Measurements from ENCODE around the gene IGLL5.

Gene IGLL5

DNA sequence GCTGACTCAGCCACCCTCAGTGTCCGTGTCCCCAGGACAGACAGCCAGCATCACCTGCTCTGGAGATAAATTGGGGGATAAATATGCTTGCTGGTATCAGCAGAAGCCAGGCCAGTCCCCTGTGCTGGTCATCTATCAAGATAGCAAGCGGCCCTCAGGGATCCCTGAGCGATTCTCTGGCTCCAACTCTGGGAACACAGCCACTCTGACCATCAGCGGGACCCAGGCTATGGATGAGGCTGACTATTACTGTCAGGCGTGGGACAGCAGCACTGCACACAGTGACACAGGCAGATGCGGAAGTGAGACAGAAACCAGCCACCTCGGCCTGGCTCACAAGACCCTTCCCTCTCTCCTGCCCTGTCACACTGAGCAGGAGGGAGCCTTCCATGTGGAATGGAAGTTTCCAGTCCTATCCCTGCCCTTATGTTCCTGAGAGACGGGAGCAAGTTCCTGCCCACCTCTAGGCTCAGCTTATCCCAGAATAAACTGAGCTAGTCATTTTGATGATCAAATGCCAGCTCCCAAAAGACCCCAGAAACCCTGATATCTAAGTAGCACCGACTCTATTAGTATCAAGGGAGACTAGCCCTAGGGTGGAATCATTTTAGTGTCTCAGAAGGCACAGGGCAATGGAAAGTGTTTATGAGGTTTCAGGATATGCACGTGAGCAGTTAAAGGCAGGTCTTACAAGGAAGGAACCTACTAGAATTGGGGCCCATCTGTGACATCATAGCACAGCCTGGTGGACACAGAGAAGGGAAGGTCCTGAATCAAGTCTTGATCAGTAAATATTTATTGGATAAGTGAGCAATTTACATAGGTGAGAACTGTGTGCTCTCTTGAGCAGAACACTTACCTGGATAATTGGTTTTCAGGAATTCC is 6.3 kb upstream of the IGLL5 start:
- Histone ChIP-seq H3K9ac (ENCODE audit: low read depth, low read length) (no peak overlapping the region), H3K27me3 (ENCODE audit: control insufficient read depth, insufficient read depth, low read length) (peaks cover 22% of the 10 kb centered on the region), H3K36me3 (ENCODE audit: control insufficient read depth, insufficient read depth, low read length) (no peaks in the 10 kb centered on the region), H3K4me1 (ENCODE audit: control insufficient read depth, insufficient read depth, low read length) (no peaks in the 10 kb centered on the region), H3K9me3 (ENCODE audit: control insufficient read depth, insufficient read depth, low read length) (no peaks in the 10 kb centered on the region), H3K4me3 (ENCODE audit: low read depth, low read length) (no peak overlapping the region)

DNA sequence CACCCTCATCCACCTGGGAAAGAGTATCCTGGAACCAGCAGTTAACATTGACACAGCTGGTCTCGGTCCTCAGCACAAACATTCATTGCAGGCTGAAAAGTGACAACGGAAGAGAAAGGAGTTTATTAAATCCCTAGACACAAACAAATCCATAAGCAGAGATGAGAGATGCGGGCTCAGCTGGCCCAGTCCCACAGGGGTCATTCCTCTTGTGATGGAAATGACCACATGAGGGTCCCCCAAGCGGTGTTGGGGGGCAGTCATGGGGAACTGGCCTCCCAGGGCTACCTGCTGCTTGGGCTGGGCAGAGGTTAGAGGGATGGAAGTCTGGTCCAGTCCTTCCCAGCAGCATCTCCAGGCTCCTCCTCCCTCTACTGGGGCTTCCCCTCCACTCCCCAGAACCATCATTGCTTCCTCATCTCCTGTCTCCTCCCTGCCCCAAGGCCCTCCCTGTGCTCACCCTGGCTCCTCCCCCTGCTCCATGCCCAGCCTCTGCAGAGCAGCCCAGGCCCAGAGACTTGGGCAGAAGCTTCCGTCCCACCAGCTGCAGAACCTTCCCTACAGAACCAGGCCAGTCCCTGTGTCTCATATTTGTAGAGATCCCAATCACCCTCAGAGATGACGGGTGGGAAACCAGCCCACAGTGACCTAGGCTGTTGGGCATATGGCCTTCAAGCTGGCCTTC is 5.4 kb upstream of the IGLL5 start:
- Histone ChIP-seq H3K9ac (ENCODE audit: low read depth, low read length) (no peak overlapping the region), H3K4me3 (ENCODE audit: low read depth, low read length) (no peak overlapping the region), H3K36me3 (ENCODE audit: control insufficient read depth, insufficient read depth, low read length) (no peaks in the 10 kb centered on the region), H3K27me3 (ENCODE audit: control insufficient read depth, insufficient read depth, low read length) (peaks cover 30% of the 10 kb centered on the region), H3K9me3 (ENCODE audit: control insufficient read depth, insufficient read depth, low read length) (no peaks in the 10 kb centered on the region), H3K4me1 (ENCODE audit: control insufficient read depth, insufficient read depth, low read length) (no peaks in the 10 kb centered on the region)

GRCh38 chr22:22883090-22883727 is 4.4 kb upstream of the IGLL5 start:
- H3K9me3 ChIP-seq (ENCODE audit: control insufficient read depth, insufficient read depth, low read length) = no peaks in the 10 kb centered on the region
- no peaks in the 10 kb centered on the region for H3K36me3 ChIP-seq (ENCODE audit: control insufficient read depth, insufficient read depth, low read length)
- H3K4me1 ChIP-seq (ENCODE audit: control insufficient read depth, insufficient read depth, low read length) = no peaks in the 10 kb centered on the region
- no peak overlapping the region for H3K9ac ChIP-seq (ENCODE audit: low read depth, low read length)
- peaks cover 30% of the 10 kb centered on the region for H3K27me3 ChIP-seq (ENCODE audit: control insufficient read depth, insufficient read depth, low read length)
- H3K4me3 ChIP-seq (ENCODE audit: low read depth, low read length) = no peak overlapping the region

DNA sequence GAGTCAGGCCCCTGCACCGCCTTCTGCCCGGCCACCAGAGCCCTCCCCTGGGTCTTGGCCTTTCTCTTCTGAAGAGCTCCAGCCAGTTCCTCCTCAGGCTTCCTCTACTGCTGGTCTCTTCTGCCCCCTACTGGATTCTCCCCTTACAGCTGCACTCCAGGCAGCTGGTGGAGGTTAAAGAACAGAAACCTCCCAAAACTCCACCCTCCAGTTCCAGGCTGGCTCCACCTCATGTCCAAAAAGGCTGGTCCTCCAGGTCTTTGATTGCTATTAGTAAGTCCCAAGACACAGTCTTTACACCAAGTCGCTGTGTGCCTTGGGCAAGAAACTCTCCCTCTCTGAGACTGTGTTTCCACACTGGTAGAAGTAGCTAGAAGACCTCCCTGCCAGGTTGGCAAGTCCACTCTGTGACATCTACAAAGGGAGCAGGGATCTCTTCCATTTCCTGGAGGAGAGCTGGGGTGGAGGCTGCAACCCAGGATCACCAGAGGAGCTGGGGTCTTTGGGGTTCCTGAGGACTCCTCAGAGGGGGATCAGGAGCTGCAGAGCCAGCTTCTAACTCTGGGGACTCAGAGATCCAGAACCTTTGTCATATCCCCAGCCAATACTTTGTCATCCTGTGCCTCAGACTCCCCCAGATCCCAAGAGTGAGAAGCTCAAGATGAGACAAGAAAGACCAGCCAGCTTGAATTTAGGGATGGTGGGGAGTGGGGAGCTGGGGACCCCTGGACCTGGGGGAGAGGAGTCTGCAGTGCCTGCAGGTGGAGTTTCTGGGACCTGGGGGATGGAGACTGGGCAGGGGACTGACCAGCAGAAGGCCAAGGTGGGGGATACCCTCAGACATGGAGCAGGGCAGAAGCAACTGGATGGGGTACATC is 3.4 kb upstream of the IGLL5 start:
- H3K4me3 ChIP-seq (ENCODE audit: low read depth, low read length) = no peak overlapping the region

GRCh38 chr22:22884888-22885840 is 2.5 kb upstream of the IGLL5 start:
- H3K9ac ChIP-seq (ENCODE audit: low read depth, low read length) = no peak overlapping the region
- no peaks in the 10 kb centered on the region for H3K4me1 ChIP-seq (ENCODE audit: control insufficient read depth, insufficient read depth, low read length)
- H3K27me3 ChIP-seq (ENCODE audit: control insufficient read depth, insufficient read depth, low read length) = peaks cover 28% of the 10 kb centered on the region
- H3K36me3 ChIP-seq (ENCODE audit: control insufficient read depth, insufficient read depth, low read length) = no peaks in the 10 kb centered on the region
- H3K9me3 ChIP-seq (ENCODE audit: control insufficient read depth, insufficient read depth, low read length) = no peaks in the 10 kb centered on the region
- no peak overlapping the region for H3K4me3 ChIP-seq (ENCODE audit: low read depth, low read length)

More for the DNA sequence above, 3.4 kb upstream of the IGLL5 start:
- Histone ChIP-seq H3K27me3 (ENCODE audit: control insufficient read depth, insufficient read depth, low read length) (peaks cover 24% of the 10 kb centered on the region), H3K9me3 (ENCODE audit: control insufficient read depth, insufficient read depth, low read length) (no peaks in the 10 kb centered on the region), H3K4me1 (ENCODE audit: control insufficient read depth, insufficient read depth, low read length) (no peaks in the 10 kb centered on the region), H3K9ac (ENCODE audit: low read depth, low read length) (no peak overlapping the region), H3K36me3 (ENCODE audit: control insufficient read depth, insufficient read depth, low read length) (no peaks in the 10 kb centered on the region)

DNA sequence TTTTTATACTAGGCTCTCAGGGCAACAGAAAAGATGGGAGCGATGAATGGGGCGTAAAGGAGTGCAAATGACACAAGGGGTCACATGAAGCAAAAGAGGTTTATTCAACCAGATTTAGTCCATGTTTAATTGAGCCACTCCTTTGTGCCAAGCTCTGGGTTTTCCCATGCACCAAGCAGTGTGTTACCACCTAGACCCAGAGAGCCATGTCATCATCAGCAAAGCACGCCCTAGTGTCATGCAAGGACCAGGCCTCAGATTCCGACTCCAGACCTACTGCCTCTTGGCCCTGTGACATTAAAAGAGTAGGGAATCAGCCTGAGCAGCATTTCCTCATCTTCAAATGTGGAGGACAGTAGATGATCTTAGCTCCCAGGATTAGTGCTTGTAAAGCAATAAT is 1.1 kb upstream of the IGLL5 start:
- Histone ChIP-seq H3K4me3 (ENCODE audit: low read depth, low read length) (no peak overlapping the region), H3K36me3 (ENCODE audit: control insufficient read depth, insufficient read depth, low read length) (no peaks in the 10 kb centered on the region), H3K9ac (ENCODE audit: low read depth, low read length) (no peak overlapping the region), H3K4me1 (ENCODE audit: control insufficient read depth, insufficient read depth, low read length) (no peaks in the 10 kb centered on the region), H3K9me3 (ENCODE audit: control insufficient read depth, insufficient read depth, low read length) (no peaks in the 10 kb centered on the region), H3K27me3 (ENCODE audit: control insufficient read depth, insufficient read depth, low read length) (peaks cover 35% of the 10 kb centered on the region)

- Histone ChIP-seq H3K4me1 (ENCODE audit: control insufficient read depth, insufficient read depth, low read length) (no peaks in the 10 kb centered on the region), H3K9ac (ENCODE audit: low read depth, low read length) (no peak overlapping the region), H3K27me3 (ENCODE audit: control insufficient read depth, insufficient read depth, low read length) (peaks cover 38% of the 10 kb centered on the region), H3K36me3 (ENCODE audit: control insufficient read depth, insufficient read depth, low read length) (no peaks in the 10 kb centered on the region), H3K9me3 (ENCODE audit: control insufficient read depth, insufficient read depth, low read length) (no peaks in the 10 kb centered on the region), H3K4me3 (ENCODE audit: low read depth, low read length) (no peak overlapping the region)
These were observed 1.1 kb downstream of the IGLL5 start for GRCh38 chr22:22888571-22889353.

DNA sequence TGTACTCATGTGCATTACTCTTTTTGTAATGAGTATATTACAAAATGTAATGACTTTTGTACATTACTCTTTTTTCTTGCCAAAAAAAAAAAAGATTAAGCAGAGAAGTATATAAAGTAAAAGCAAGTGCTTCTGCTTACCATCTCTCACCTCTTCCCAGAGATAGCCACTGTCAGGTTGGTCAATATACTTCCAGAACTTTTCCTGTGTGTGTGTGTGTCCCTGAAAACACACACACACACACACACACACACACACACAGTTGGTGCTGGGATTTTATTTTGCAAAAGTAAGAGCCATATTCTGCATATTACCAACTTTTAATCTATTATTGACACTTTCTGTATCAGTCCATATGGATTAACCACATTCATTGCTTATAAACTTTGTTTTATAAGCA is 2.5 kb downstream of the IGLL5 start:
- Histone ChIP-seq H3K4me3 (ENCODE audit: low read depth, low read length) (no peak overlapping the region), H3K36me3 (ENCODE audit: control insufficient read depth, insufficient read depth, low read length) (no peaks in the 10 kb centered on the region), H3K27me3 (ENCODE audit: control insufficient read depth, insufficient read depth, low read length) (peaks cover 40% of the 10 kb centered on the region), H3K9ac (ENCODE audit: low read depth, low read length) (no peak overlapping the region), H3K9me3 (ENCODE audit: control insufficient read depth, insufficient read depth, low read length) (no peaks in the 10 kb centered on the region), H3K4me1 (ENCODE audit: control insufficient read depth, insufficient read depth, low read length) (no peaks in the 10 kb centered on the region)

DNA sequence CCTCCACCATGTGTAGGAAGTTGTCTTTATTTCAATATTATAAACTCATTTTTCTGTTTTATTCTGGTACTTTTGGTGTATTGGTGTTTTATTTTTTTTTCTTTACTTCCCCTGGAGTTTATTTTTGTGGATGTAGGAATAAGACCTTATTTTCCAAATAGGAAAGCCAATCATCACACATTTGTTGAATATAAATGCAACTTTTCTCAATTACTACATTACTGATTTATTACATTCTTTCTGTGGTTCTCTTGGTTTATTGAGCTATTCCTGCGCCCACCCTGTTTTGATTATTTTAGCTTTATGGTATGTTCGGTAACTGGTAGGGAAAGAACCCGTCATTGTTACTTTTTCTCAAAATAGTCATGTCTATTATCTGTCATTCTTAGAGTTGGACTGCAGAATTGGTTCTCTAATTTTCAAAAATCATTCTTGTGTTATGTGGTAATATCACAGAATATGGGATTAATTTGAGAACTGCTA is 3.6 kb downstream of the IGLL5 start:
- no peaks in the 10 kb centered on the region for H3K4me1 ChIP-seq (ENCODE audit: control insufficient read depth, insufficient read depth, low read length)
- no peak overlapping the region for H3K9ac ChIP-seq (ENCODE audit: low read depth, low read length)
- H3K36me3 ChIP-seq (ENCODE audit: control insufficient read depth, insufficient read depth, low read length) = no peaks in the 10 kb centered on the region
- H3K9me3 ChIP-seq (ENCODE audit: control insufficient read depth, insufficient read depth, low read length) = no peaks in the 10 kb centered on the region
- H3K27me3 ChIP-seq (ENCODE audit: control insufficient read depth, insufficient read depth, low read length) = peaks cover 34% of the 10 kb centered on the region
- no peak overlapping the region for H3K4me3 ChIP-seq (ENCODE audit: low read depth, low read length)

All from iPS-15b (cell line).